Breast epithelium (tissue), 4 donors: ENCODE results near the gene DAB1. TPM values are rescaled to one million over a fixed set of nuclear protein-coding genes. Genes with fewer than 3 reads are reported as not detected.

ENCODE experiments used
- DNase-seq, 2 donors: peaks; one replicate each; pipeline ENCODE4 v3.0.0-alpha.2; 2019; ENCODE audit warnings: low spot score in 2 of 2
- H3K27ac ChIP-seq, 2 donors: fragments of 200-600 bp; sonication (generic) in 1 of 2; one replicate each; pipeline ENCODE4 v1.5.1; 2016 to 2019; ENCODE audit warnings: mild to moderate bottlenecking in 1 of 2
- H3K27me3 ChIP-seq, 2 donors: fragments of 200-600 bp; sonication (generic) in 1 of 2; one replicate each; pipeline versions ENCODE4 v1.5.1 to v1.6.0; 2017 to 2019; ENCODE audit warnings: control low read depth in 1 of 2, mild to moderate bottlenecking in 1 of 2
- H3K36me3 ChIP-seq: fragments of 200-600 bp; one replicate; pipeline ENCODE4 v1.5.1; 2019
- H3K4me1 ChIP-seq, 2 donors: fragments of 200-600 bp; sonication (generic); one replicate each; pipeline ENCODE4 v1.5.1; 2016 to 2019; ENCODE audit warnings: control low read depth in 1 of 2
- H3K4me3 ChIP-seq, 3 donors: fragments of 200-600 bp; sonication (generic); 1 replicate in 2 of 3; 2 replicates in 1 of 3; pipeline ENCODE4 v1.5.1; 2016 to 2019; ENCODE audit warnings: mild to moderate bottlenecking in 3 of 3, moderate library complexity in 2 of 3
- H3K9me3 ChIP-seq, 2 donors: fragments of 200-600 bp; sonication (generic) in 1 of 2; one replicate each; pipeline ENCODE4 v1.5.1; 2016 to 2019; ENCODE audit warnings: control low read depth in 1 of 2
- CTCF ChIP-seq, 3 donors: fragments of 450-650 bp; IDR thresholded peaks; one replicate each; pipeline ENCODE4 v1.5.1; 2016 to 2017; ENCODE audit warnings: antibody characterized with exemption in 3 of 3, mild to moderate bottlenecking in 3 of 3, moderate library complexity in 3 of 3
- POLR2A ChIP-seq: fragments of 450-650 bp; IDR thresholded peaks from one replicate; pipeline ENCODE4 v1.6.1; 2016; ENCODE audit warnings: antibody characterized with exemption, mild to moderate bottlenecking, moderate library complexity
- POLR2AphosphoS5 ChIP-seq, 3 donors: sonication (generic); formaldehyde crosslinking; IDR thresholded peaks; one replicate each; pipeline ENCODE4 v1.6.1; 2017; ENCODE audit warnings: antibody characterized with exemption in 3 of 3
- intact Hi-C: fragments of 100-400 bp; cut with DNase I; formaldehyde crosslinking; loops from one replicate; pipeline ENCODE4 v1.15.1; 2023; ENCODE audit warnings: low total_unique reads
- total RNA-seq, 3 donors: library from RNA; depleted of rRNA; stranded (reverse); fragments of >200 nt; gene quantifications; one replicate each; pipeline ENCODE4 v1.1.0, GENCODE V29; 2016

DAB1 gene
- total RNA-seq, 3 donors from 2014 or later, result 0.48 to 0.66 (median 0.59) TPM

DNA sequence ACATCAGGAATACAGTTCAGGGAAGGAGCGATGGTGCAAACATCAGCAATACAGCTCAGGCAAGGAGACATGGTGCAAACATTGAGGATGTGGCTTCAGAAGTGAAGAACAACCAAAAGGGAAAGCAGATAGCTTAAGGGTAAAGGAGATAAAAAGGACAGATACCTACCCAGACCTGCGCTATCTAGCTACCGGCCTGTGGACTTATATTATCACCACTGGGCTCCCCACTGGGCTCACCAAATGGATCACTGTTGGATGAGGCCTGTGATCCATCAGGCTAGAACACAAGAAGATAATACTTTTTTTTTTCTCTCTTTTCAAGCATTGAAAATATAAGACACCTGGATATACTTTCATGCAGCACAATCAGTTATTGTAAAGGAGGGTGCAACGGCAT is 413.3 kb downstream of the DAB1 start:
- H3K4me1 ChIP-seq, result no peaks in the 10 kb centered on the region
- intact Hi-C loops, result no loop called here
- no peak overlapping the region for H3K27ac ChIP-seq
- H3K9me3 ChIP-seq, result no peaks in the 10 kb centered on the region
- TF ChIP-seq POLR2A (no peak), CTCF (IDR thresholded peaks at IDR 0.05) (no peak), POLR2AphosphoS5 (IDR thresholded peaks at IDR 0.05) (no peak)
- no peak for DNase-seq
- no peak overlapping the region for H3K4me3 ChIP-seq
- H3K36me3 ChIP-seq, result no peaks in the 10 kb centered on the region
- H3K27me3 ChIP-seq, result no peaks in the 10 kb centered on the region

- Histone ChIP-seq H3K4me1 (no peaks in the 10 kb centered on the region), H3K36me3 (no peaks in the 10 kb centered on the region), H3K4me3 (no peak overlapping the region), H3K9me3 (no peaks in the 10 kb centered on the region), H3K27me3 (no peaks in the 10 kb centered on the region), H3K27ac (no peak overlapping the region)
- no peak for DNase-seq
- TF ChIP-seq POLR2A, result no peak
- TF ChIP-seq CTCF (IDR thresholded peaks at IDR 0.05), result no peak
- TF ChIP-seq POLR2AphosphoS5 (IDR thresholded peaks at IDR 0.05), result no peak
- intact Hi-C loops, result no loop called here
Observed at GRCh38 chr1:57007948-57008347, 415.9 kb downstream of the DAB1 start.

DNA sequence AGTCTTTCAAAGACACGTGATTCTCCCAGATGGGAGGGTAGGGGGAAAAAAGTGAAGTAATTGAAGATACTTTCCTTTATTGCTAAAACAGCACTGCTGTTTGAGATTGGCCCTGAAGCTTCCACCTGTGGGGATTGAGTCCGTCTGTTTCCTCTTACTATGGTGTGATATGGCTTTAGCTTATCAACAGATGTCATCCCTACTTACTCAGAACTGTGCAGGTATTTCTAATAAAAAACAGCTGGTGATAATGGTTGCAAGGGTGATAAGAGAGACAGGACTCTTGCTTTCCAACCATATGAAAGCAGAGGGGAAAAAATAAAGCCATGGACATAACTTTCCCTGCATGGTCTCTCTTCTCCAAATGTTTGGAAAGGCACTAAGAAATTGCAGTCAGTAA is 416.4 kb downstream of the DAB1 start:
- Histone ChIP-seq H3K4me3 (no peak overlapping the region), H3K4me1 (no peaks in the 10 kb centered on the region), H3K9me3 (no peaks in the 10 kb centered on the region), H3K36me3 (no peaks in the 10 kb centered on the region), H3K27me3 (no peaks in the 10 kb centered on the region), H3K27ac (no peak overlapping the region)
- no peak for DNase-seq
- no peak for TF ChIP-seq CTCF (IDR thresholded peaks at IDR 0.05)
- no peak for TF ChIP-seq POLR2A
- TF ChIP-seq POLR2AphosphoS5 (IDR thresholded peaks at IDR 0.05), result no peak
- intact Hi-C loops, result no loop called here

GRCh38 chr1:57003398-57004139 is 420.3 kb downstream of the DAB1 start:
- TF ChIP-seq POLR2AphosphoS5 (IDR thresholded peaks at IDR 0.05), result no peak
- no peak for DNase-seq
- Histone ChIP-seq H3K36me3 (no peaks in the 10 kb centered on the region), H3K27me3 (no peaks in the 10 kb centered on the region), H3K27ac (no peak overlapping the region), H3K4me1 (no peaks in the 10 kb centered on the region), H3K4me3 (no peak overlapping the region), H3K9me3 (no peaks in the 10 kb centered on the region)
- intact Hi-C loops, result no loop called here

DNA sequence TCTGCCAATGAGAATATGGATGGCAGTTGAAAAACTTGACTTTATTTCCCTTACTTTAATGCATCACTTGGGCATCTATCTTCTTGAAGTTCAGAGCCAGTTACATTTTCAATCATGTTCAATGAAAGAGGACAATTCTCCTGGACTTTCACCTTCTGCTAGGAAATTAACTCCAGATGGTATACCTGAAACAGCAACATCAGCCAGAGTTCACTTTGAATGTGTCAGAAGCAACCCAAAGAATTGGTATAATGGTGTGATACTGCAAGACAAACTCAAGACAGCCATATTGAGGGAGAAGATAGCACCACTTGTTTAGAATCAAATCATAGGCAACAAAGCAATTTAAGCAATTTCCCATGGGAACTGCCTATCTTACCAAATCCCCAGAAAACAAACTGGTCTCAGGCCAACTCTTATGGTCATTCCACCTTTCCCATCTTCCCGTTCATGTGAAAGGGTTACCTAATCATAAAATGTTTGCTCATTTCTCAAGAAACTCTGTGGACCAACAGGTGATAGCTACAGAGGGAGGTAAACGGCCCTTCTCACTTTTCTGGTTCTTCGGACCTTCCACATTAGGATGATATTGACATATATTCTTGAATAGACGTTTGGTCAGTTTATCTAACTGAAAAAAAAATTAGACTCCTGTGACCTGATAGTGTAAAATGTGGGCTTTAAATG is 428.3 kb downstream of the DAB1 start:
- intact Hi-C loops, result no loop called here
- DNase-seq, result no peak
- TF ChIP-seq POLR2AphosphoS5 (IDR thresholded peaks at IDR 0.05) (no peak), POLR2A (no peak), CTCF (IDR thresholded peaks at IDR 0.05) (no peak)

More for the DNA sequence above, 428.3 kb downstream of the DAB1 start:
- H3K27me3 ChIP-seq, result no peaks in the 10 kb centered on the region
- no peak overlapping the region for H3K4me3 ChIP-seq
- H3K36me3 ChIP-seq, result no peaks in the 10 kb centered on the region
- H3K4me1 ChIP-seq, result no peaks in the 10 kb centered on the region
- H3K27ac ChIP-seq, result no peak overlapping the region
- H3K9me3 ChIP-seq, result no peaks in the 10 kb centered on the region
